Kidney epithelial cell (primary cell): ENCODE data around the gene USP5. TPM values are rescaled to one million over a fixed set of nuclear protein-coding genes. Genes with fewer than 3 reads are reported as not detected.
A peak's percentile ranks its signal among the peaks of the same experiment; 100 is the strongest.

ENCODE experiments used
- DNase-seq: peaks from one replicate; pipeline ENCODE4 v3.0.0-alpha.2; 2010; ENCODE audit warnings: low read depth
- H3K27me3 ChIP-seq: 2 replicates; pipeline ENCODE4 v1.6.0; 2011; ENCODE audit warnings: low read length; ENCODE audit not compliant: control insufficient read depth, insufficient read depth
- H3K36me3 ChIP-seq: 2 replicates; pipeline ENCODE4 v1.5.1; 2011; ENCODE audit warnings: low read length; ENCODE audit not compliant: control insufficient read depth, insufficient read depth
- H3K4me3 ChIP-seq: 2 replicates; pipeline ENCODE4 v1.5.1; 2011; ENCODE audit warnings: low read depth, mild to moderate bottlenecking, control low read depth, low read length
- total RNA-seq: library from RNA; depleted of rRNA; stranded (reverse); fragments of >200 nt; gene quantifications from 2 replicates; pipeline ENCODE4 v1.2.3, GENCODE V29; 2015
- TF ChIP-seq, protein P1 (sequence below): IDR thresholded peaks from 2 replicates; pipeline ENCODE4 v1.5.1; 2011; ENCODE audit warnings: mild to moderate bottlenecking, moderate library complexity, low read length, control low read depth, inconsistent platforms; ENCODE audit not compliant: insufficient read depth, poor library complexity, severe bottlenecking

USP5 gene
- total RNA-seq, 1 donor from 2014 or later = 70.1 TPM

DNA sequence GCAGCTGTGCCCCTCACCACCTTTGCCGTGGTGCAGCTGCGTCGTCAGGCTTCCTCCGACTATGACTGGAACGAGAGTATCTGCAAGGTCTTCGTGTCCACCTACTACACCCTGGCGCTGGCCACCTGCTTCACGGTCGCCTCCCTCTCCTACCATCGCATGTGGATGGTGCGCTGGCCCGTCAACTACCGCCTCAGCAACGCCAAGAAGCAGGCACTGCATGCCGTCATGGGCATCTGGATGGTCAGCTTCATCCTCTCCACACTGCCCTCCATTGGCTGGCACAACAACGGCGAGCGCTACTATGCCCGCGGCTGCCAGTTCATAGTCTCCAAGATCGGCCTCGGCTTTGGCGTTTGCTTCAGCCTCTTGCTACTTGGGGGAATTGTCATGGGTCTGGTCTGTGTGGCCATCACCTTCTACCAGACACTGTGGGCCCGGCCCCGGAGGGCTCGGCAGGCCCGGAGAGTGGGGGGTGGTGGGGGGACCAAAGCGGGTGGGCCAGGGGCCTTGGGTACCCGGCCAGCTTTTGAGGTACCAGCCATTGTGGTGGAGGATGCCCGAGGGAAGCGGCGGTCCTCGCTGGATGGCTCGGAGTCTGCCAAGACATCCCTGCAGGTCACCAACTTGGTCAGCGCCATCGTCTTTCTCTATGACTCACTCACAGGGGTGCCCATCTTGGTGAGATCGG is 27.7 kb upstream of the USP5 start:
- no peak for DNase-seq
- TF ChIP-seq, protein P1, sequence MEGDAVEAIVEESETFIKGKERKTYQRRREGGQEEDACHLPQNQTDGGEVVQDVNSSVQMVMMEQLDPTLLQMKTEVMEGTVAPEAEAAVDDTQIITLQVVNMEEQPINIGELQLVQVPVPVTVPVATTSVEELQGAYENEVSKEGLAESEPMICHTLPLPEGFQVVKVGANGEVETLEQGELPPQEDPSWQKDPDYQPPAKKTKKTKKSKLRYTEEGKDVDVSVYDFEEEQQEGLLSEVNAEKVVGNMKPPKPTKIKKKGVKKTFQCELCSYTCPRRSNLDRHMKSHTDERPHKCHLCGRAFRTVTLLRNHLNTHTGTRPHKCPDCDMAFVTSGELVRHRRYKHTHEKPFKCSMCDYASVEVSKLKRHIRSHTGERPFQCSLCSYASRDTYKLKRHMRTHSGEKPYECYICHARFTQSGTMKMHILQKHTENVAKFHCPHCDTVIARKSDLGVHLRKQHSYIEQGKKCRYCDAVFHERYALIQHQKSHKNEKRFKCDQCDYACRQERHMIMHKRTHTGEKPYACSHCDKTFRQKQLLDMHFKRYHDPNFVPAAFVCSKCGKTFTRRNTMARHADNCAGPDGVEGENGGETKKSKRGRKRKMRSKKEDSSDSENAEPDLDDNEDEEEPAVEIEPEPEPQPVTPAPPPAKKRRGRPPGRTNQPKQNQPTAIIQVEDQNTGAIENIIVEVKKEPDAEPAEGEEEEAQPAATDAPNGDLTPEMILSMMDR = no peak
- Histone ChIP-seq H3K36me3 (no peaks in the 10 kb centered on the region), H3K4me3 (no peak overlapping the region), H3K27me3 (peaks cover 22% of the 10 kb centered on the region)

DNA sequence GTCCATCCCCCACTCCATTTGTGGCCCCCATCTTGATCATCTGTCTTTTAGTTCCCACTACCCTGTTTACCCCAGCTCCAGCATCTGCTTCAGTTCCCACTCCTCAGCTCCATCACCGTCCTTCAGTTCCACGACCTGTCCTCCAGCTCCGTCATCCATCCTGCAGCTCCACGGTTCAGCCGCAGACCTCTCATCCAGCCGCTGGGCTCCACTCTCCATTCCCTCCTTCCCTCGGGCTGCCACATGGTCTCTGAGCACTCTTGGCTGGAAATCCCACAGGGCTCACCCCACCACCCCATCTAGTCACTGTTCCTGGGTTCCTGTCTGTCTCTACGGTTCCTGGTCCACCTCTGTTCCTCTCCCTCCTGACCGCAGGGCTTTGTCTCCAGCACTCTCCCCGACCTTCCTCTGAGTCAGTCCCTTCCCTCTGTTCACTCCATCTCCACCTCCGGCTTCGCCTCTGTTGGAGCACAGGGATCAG is 27.0 kb upstream of the USP5 start:
- Histone ChIP-seq H3K36me3 (no peaks in the 10 kb centered on the region), H3K27me3 (peaks cover 20% of the 10 kb centered on the region), H3K4me3 (no peak overlapping the region)
- no peak for DNase-seq
- TF ChIP-seq, protein P1 = no peak

DNA sequence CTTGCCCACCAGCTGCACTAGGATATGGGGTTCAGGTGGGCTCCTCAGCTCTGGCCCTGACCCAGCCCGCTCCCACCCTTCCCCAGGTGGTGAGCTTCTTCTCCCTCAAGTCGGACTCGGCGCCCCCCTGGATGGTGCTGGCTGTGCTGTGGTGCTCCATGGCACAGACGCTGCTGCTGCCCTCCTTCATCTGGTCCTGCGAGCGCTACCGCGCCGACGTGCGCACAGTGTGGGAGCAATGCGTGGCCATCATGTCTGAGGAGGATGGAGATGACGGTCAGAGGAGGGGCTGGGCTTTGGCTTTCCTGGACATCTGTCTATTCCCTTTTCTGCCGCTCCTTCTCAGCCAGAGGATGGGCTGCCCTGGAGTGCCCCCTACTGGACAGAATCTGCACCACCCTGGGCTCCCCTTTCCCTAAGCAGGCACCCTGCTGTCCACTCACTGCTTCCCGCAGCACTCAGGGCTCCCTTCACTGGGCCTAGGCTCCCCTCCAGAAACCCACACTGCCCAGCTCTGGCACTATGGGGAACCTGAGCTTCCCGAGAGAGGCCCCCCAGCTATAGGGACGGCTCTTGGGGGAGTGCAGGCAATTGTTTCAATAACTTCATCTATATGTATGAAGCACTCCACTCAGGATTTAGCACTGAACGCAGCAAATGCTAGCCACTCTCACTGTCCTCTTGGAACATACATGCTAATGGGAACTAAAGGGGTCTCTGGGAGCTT is 26.4 kb upstream of the USP5 start:
- no peak overlapping the region for H3K4me3 ChIP-seq
- peaks cover 2% of the 10 kb centered on the region for H3K36me3 ChIP-seq
- H3K27me3 ChIP-seq = peaks cover 17% of the 10 kb centered on the region
- DNase-seq = no peak
- TF ChIP-seq, protein P1 = peak; percentile 92

DNA sequence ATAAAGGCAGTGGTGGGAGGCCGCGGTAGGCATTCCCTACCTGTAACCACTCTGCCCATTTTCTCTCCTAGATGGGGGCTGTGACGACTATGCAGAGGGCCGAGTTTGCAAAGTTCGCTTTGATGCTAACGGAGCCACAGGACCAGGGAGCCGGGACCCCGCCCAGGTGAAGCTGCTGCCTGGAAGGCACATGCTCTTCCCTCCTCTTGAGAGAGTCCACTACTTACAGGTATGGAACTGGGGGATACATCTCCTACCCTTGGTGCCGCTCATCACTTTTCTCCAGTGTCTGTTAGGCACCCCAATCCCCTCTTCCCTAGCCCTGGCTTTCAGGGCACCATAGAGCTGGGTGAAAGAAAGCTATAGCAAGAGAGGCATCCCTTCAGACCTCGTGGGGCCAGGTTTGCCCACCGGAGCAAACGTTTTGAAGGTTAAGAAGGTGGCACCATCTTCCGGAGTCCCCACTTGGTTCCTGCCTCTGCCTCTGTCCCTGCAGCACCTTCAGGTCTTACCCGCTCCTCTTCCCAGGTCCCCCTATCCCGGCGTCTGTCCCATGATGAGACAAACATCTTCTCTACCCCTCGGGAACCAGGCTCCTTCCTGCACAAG is 25.7 kb upstream of the USP5 start:
- TF ChIP-seq, protein P1 = no peak
- Histone ChIP-seq H3K36me3 (peaks cover 2% of the 10 kb centered on the region), H3K27me3 (peaks cover 17% of the 10 kb centered on the region), H3K4me3 (no peak overlapping the region)
- no peak for DNase-seq

DNA sequence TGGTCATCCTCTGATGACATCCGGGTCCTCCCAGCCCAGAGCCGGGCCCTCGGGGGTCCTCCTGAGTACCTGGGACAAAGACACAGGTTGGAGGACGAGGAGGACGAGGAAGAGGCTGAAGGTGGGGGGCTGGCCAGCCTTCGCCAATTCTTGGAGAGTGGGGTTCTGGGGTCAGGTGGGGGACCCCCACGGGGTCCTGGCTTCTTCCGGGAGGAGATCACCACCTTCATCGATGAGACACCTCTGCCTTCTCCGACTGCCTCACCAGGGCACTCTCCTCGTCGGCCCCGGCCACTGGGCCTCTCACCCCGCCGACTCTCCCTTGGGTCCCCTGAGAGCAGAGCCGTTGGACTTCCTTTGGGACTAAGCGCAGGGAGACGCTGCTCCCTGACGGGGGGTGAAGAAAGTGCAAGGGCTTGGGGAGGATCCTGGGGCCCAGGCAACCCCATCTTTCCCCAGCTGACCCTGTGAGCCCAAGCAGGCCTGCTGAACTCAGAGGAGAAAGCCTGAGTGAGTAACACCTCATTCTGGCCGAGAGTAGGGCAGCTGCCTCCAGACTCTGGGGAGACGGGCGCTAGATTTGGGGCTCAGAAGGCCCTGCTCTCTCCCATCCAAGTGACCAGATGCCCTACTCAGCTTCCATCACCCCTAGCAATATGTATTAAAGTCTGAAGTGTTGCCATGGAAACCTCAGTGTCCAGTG is 25.1 kb upstream of the USP5 start:
- Histone ChIP-seq H3K36me3 (peaks cover 2% of the 10 kb centered on the region), H3K4me3 (no peak overlapping the region), H3K27me3 (peaks cover 15% of the 10 kb centered on the region)
- TF ChIP-seq, protein P1 = no peak
- no peak for DNase-seq
